Activated T-cell treated with anti-CD3 and anti-CD28 coated beads, Interleukin-2, amount 50 U/mL, for 72 hours (primary cell): ENCODE data around the gene TEX10. TPM values are rescaled to one million over a fixed set of nuclear protein-coding genes. Genes with fewer than 3 reads are reported as not detected.
"Not testable (repeated sequence)": the region's sequence is repeated elsewhere in the genome, so short reads cannot be mapped to it uniquely, and the experiment has no call there.

Source experiments
- ATAC-seq, 2 donors: fragments of 150-1000 bp; cut with Tn5 transposase; replicated peaks in 1 of 2; 2 replicates each; pipeline ENCODE4 v1.10.0; 2021; ENCODE audit warnings: moderate library complexity in 2 of 2, mild to moderate bottlenecking in 1 of 2
- DNase-seq, 2 donors: peaks; one replicate each; pipeline ENCODE4 v3.0.0; 2021 to 2022; ENCODE audit warnings: mixed read lengths in 1 of 2
- H3K27ac Mint-ChIP-seq: one replicate; pipeline ENCODE4 v1.8.0; 2022; ENCODE audit warnings: mild to moderate bottlenecking, moderate library complexity, mixed read lengths
- H3K27me3 Mint-ChIP-seq: one replicate; pipeline ENCODE4 v1.8.0; 2022; ENCODE audit warnings: low read depth, mixed read lengths
- H3K36me3 Mint-ChIP-seq, 2 donors: one replicate each; pipeline ENCODE4 v1.8.0; 2022; ENCODE audit warnings: mixed read lengths in 2 of 2, mild to moderate bottlenecking in 1 of 2; ENCODE audit not compliant: insufficient read depth in 2 of 2
- H3K4me1 Mint-ChIP-seq: one replicate; pipeline ENCODE4 v1.8.0; 2022; ENCODE audit warnings: low read depth, mixed read lengths
- H3K4me3 Mint-ChIP-seq, 2 donors: one replicate each; pipeline ENCODE4 v1.8.0; 2022; ENCODE audit warnings: mild to moderate bottlenecking in 2 of 2, mixed read lengths in 2 of 2, moderate library complexity in 2 of 2
- H3K9me3 Mint-ChIP-seq, 2 donors: one replicate each; pipeline ENCODE4 v1.8.0; 2022; ENCODE audit warnings: mixed read lengths in 2 of 2
- total RNA-seq, 2 donors: library from RNA; stranded (reverse); gene quantifications; one replicate each; pipeline ENCODE4 v1.2.3, GENCODE V29; 2022

The TEX10 gene
- 10 to 100 TPM; 17.9 to 20.4 TPM for total RNA-seq

DNA sequence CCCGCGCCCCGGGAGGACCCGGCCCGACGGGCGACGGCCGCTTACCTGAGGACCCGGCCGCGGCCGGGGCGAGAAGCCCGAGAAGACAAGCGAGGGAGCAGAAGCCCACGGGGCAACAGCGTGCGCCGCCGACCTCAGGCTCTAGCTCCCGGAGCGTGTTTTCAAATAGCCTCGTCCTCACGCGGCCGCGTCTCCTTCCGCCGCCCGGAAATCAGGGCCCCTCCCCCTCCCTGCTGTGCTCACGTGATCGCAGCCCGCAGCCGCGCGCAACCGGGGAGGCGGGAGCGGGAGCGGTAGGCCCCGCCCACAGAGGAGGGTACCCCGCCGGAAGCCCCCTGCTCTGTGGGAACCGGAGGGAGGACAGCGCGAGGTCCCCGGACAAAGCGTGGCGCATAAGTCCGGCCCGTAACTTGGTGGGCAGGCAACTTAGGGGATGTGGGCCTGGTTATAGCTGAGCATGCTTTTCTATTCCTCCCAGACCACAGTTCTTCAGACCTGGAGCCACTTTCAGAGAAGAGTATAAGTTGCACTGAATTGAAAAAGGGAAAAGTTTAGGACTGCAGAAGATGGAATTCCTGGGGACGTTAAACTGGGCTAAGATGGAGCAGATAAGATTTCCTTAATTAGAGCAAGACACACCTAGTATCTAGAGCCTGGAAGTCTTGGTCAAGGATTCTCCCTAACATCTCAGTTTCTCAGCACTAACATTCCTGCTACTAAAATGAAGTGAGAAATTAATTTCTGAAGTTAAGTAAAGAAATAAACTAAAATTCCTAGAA, at the start of gene TEX10:
Gene TEX10, minus strand, starts transcription at position 216 of the 779 bp plus-strand sequence. CDS start 3,579 bp downstream, outside the sequence.
- peaks cover 53% of the 10 kb centered on the region for H3K4me1 Mint-ChIP-seq
- peak within 1 kb of the TSS; percentile 96 to 99 for H3K4me3 Mint-ChIP-seq
- peak within 1 kb of the TSS; percentile 95 for H3K27ac Mint-ChIP-seq
- no peaks in the 10 kb centered on the region for H3K27me3 Mint-ChIP-seq
- peaks cover 0 to 4% of the 10 kb centered on the region in 2 donors for H3K9me3 Mint-ChIP-seq
- H3K36me3 Mint-ChIP-seq, result peaks cover 8% of the 10 kb centered on the region in 2 donors
- ATAC-seq (peak; percentile 91 to 93), DNase-seq (peak; percentile 92 to 95)

- H3K4me1 Mint-ChIP-seq, result no peaks in the 10 kb centered on the region
These were observed 48.3 kb upstream of the TEX10 start for GRCh38 chr9:100401042-100401441.

GRCh38 chr9:100397529-100398266, 45.0 kb upstream of the TEX10 start:
- no peak for ATAC-seq
- no peak overlapping the region for H3K27ac Mint-ChIP-seq
- H3K36me3 Mint-ChIP-seq, result peaks cover 0 to 1% of the 10 kb centered on the region in 2 donors

More at GRCh38 chr9:100401042-100401441, 48.3 kb upstream of the TEX10 start:
- Mint-ChIP-seq H3K27ac (no peak overlapping the region), H3K9me3 (no peaks in the 10 kb centered on the region), H3K4me3 (no peak overlapping the region), H3K27me3 (peaks cover 12% of the 10 kb centered on the region), H3K36me3 (no peaks in the 10 kb centered on the region)
- DNase-seq, result no peak
- ATAC-seq, result no peak

GRCh38 chr9:100396769-100397168, 44.0 kb upstream of the TEX10 start:
- no peak overlapping the region for H3K4me3 Mint-ChIP-seq
- no peak overlapping the region for H3K27ac Mint-ChIP-seq
- no peak for ATAC-seq

More at GRCh38 chr9:100397529-100398266, 45.0 kb upstream of the TEX10 start:
- no peaks in the 10 kb centered on the region for H3K4me1 Mint-ChIP-seq
- H3K27me3 Mint-ChIP-seq, result peaks cover 2% of the 10 kb centered on the region
- H3K9me3 Mint-ChIP-seq, result no peaks in the 10 kb centered on the region
- no peak for DNase-seq
- H3K4me3 Mint-ChIP-seq, result no peak overlapping the region

DNA sequence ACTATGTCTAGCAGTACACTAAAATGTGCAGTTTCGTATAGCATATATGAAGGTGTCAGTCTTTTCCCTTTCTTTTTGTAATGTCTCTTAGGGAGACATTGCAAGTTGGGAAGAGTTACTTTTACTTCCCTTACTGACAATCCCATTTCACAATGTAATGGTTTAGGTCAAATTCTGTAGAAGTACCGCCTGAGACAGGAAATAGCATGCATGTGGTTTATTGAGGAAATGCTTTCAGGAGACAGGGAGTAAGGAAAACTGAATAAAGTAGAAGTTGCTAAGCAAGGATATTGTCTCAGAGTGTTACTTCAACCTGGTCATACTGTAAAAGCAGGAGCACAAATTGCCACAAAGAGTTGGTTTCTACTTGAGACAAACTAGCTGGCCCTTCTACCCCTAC, 42.1 kb upstream of the TEX10 start:
- Mint-ChIP-seq H3K36me3 (peaks cover 0 to 1% of the 10 kb centered on the region in 2 donors), H3K4me3 (no peak overlapping the region), H3K4me1 (no peaks in the 10 kb centered on the region), H3K27ac (no peak overlapping the region), H3K27me3 (no peaks in the 10 kb centered on the region), H3K9me3 (no peaks in the 10 kb centered on the region)
- no peak for DNase-seq
- ATAC-seq, result no peak

More at GRCh38 chr9:100396769-100397168, 44.0 kb upstream of the TEX10 start:
- peaks cover 0 to 1% of the 10 kb centered on the region in 2 donors for H3K36me3 Mint-ChIP-seq
- no peak for DNase-seq
- H3K27me3 Mint-ChIP-seq, result no peaks in the 10 kb centered on the region
- H3K4me1 Mint-ChIP-seq, result no peaks in the 10 kb centered on the region
- H3K9me3 Mint-ChIP-seq, result no peaks in the 10 kb centered on the region

DNA sequence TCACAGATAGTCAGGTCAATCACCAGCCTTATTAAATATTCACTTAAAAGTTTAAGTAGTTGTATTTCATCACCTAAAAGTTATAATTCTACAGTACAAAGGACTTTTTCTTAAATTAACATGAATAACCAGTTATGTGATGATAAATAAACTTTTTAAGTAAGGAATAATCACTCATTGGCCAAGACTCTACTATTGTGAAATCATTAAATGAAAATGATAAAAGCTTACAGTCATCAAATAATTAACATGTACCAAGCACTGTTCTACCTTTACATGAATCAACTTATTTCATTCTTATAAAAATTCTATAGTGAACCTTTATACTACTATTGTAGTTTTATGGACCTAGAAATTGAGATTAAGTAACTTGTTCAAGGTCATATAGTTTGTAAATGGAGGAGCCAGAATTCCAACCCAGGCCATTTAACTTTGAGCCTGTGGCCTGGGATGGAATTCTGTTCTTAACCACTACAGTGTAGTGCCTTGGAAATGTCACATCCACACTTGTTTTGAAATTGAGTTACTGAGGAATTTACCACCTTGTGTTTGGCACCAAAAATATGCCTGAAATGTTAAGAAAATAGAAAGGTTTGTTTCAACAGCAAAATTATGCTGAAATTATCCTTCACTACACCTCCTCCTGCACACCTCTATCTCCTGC, 41.4 kb upstream of the TEX10 start:
- no peaks in the 10 kb centered on the region for H3K9me3 Mint-ChIP-seq
- no peak overlapping the region for H3K4me3 Mint-ChIP-seq
- peaks cover 0 to 1% of the 10 kb centered on the region in 2 donors for H3K36me3 Mint-ChIP-seq
- H3K27me3 Mint-ChIP-seq, result no peaks in the 10 kb centered on the region
- no peak overlapping the region for H3K27ac Mint-ChIP-seq
- H3K4me1 Mint-ChIP-seq, result no peaks in the 10 kb centered on the region
- ATAC-seq (no peak), DNase-seq (no peak)

DNA sequence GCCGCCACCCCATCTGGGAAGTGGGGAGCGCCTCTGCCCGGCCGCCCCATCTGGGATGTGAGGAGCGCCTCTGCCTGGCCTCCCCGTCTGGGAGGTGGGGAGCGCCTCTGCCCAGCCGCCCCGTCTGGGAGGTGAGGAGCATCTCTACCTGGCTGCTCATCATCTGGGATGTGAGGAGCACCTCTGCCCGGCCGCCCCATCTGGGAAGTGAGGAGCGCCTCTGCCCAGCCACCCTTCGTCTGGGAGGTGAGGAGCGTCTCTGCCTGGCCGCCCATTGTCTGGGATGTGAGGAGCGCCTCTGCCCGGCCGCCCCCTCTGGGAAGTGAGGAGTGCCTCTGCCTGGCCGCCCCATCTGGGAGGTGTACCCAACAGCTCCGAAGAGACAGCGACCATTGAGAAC, 40.2 kb upstream of the TEX10 start:
- ATAC-seq, H3K27me3 Mint-ChIP-seq, DNase-seq, H3K4me1 Mint-ChIP-seq, H3K4me3 Mint-ChIP-seq, H3K9me3 Mint-ChIP-seq, H3K27ac Mint-ChIP-seq, H3K36me3 Mint-ChIP-seq: not testable (repeated sequence)

DNA sequence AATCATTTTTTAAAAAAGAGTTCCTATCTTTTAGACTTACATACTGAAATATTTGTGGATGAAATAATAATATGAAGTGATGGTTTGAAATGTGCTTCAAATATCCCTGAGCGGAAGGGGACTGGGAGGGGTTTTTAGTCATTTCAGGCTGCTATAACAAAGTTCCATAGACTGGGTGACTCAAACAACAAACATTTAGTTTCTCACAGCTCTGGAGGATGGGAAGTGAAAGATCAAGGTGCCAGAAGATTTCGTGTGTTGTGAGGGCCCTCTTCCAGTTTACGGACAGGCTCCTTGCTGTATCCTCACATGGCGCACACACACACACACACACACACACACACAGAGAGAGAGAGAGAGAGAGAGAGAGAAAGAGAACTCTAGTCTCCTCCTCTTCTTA, 27.1 kb upstream of the TEX10 start:
- DNase-seq (no peak), ATAC-seq (no peak)
- no peak overlapping the region for H3K4me3 Mint-ChIP-seq
- no peaks in the 10 kb centered on the region for H3K27me3 Mint-ChIP-seq
- H3K27ac Mint-ChIP-seq, result no peak overlapping the region
- H3K4me1 Mint-ChIP-seq, result no peaks in the 10 kb centered on the region
- no peaks in the 10 kb centered on the region for H3K36me3 Mint-ChIP-seq
- H3K9me3 Mint-ChIP-seq, result peaks cover 0 to 3% of the 10 kb centered on the region in 2 donors

DNA sequence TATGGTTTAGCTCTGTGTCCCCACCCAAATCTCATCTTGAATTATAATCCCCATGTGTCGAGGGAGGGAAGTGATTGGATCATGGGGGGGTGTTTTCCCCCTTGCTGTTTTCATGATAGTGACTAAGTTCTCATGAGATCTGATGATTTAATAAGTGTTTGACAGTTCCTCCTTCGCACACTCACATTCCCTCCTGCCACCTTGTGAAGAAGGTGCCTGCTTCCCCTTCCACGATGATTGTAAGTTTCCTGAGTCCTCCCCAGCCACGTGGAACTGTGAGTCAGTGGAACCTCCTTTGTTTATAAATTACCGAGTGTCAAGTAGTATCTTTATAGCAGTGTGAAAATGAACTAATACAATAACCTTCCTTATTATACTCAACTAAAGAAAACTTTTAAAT, 24.3 kb upstream of the TEX10 start:
- DNase-seq, result no peak
- H3K36me3 Mint-ChIP-seq, result no peaks in the 10 kb centered on the region
- ATAC-seq, result no peak
- H3K4me3 Mint-ChIP-seq, result no peak overlapping the region
- no peaks in the 10 kb centered on the region for H3K4me1 Mint-ChIP-seq
- no peaks in the 10 kb centered on the region for H3K27me3 Mint-ChIP-seq
- H3K27ac Mint-ChIP-seq, result no peak overlapping the region
- H3K9me3 Mint-ChIP-seq, result no peaks in the 10 kb centered on the region

DNA sequence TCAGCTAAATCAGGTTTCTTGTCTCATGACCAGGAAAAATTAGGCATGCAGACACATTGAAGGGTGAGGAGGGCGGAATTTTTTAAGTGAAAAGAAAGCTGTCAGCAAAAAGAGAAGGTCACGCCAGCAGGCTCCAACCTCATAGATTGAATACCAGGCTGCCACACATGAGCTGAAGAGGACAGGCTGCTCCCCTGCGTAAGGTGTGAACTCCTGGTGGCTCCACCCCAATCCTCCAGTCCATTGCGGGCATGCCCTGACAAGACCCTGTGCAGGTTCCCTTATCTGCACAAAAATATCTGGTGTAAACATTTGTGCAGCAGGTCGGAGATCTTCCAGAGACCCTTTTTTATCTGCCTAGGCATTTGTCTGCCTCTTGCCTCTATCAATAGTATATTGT, 22.9 kb upstream of the TEX10 start:
- Mint-ChIP-seq H3K4me1 (no peaks in the 10 kb centered on the region), H3K27me3 (no peaks in the 10 kb centered on the region), H3K4me3 (no peak overlapping the region), H3K36me3 (no peaks in the 10 kb centered on the region), H3K9me3 (no peaks in the 10 kb centered on the region), H3K27ac (no peak overlapping the region)
- ATAC-seq, result no peak
- DNase-seq, result no peak

GRCh38 chr9:100372648-100373047, 19.9 kb upstream of the TEX10 start:
- DNase-seq (no peak), ATAC-seq (no peak)
- Mint-ChIP-seq H3K4me3 (no peak overlapping the region), H3K27me3 (no peaks in the 10 kb centered on the region), H3K36me3 (peaks cover 3 to 5% of the 10 kb centered on the region in 2 donors), H3K4me1 (no peaks in the 10 kb centered on the region), H3K27ac (no peak overlapping the region), H3K9me3 (no peaks in the 10 kb centered on the region)

DNA sequence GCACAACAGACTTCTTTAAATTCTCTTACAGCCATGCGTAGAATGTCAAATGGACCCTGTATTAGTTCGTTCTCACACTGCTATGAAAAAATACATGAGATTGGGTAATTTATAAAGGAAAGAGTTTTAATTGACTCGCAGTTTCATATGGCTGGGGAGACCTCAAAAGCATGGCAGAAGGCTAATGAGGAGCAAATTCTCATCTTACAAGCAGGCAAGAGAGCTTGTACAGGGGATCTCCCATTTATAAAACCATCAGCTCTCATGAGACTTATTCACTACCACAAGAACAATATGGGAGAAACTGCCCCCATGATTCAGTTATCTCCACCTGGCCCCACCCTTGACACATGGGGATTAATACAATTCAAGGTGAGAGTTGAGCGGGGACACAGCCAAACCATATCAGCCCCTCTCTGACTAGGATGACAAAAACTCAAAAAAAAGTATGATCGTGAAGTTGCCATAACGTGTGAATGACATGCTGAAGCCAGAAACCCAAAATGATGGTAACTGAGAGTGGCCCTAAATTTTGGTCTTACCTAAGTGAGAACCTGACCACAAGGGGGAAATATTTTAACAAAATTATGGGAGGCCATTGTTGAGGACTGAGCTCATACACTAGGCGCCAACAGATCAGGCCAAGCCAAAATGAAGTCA, 17.5 kb upstream of the TEX10 start:
- Mint-ChIP-seq H3K9me3 (no peaks in the 10 kb centered on the region), H3K36me3 (peaks cover 3 to 5% of the 10 kb centered on the region in 2 donors), H3K4me3 (no peak overlapping the region), H3K27ac (no peak overlapping the region), H3K4me1 (no peaks in the 10 kb centered on the region), H3K27me3 (no peaks in the 10 kb centered on the region)
- ATAC-seq (no peak), DNase-seq (no peak)

DNA sequence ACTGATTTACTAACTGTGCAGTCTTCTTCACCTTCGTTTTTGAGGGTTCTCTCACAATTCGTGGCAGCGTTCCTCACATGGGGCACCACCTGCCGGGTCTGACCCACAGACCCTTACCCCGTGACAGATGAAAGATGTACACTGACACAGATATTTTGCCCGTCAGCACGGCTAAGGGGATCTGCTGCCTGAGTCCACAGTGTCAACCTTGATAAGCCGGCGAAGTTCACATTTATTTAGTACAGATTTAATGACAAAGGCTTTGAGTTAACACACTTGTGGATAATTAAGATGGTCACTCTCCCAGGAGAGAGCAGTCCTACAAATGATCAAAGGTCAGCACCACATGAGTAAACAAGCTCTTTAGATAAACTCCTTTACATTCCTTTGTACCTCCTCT, 15.9 kb upstream of the TEX10 start:
- H3K27me3 Mint-ChIP-seq, result no peaks in the 10 kb centered on the region
- DNase-seq (no peak), ATAC-seq (no peak)
- no peak overlapping the region for H3K4me3 Mint-ChIP-seq
- no peak overlapping the region for H3K27ac Mint-ChIP-seq
- H3K36me3 Mint-ChIP-seq, result peaks cover 3 to 5% of the 10 kb centered on the region in 2 donors
- H3K4me1 Mint-ChIP-seq, result no peaks in the 10 kb centered on the region
- H3K9me3 Mint-ChIP-seq, result no peaks in the 10 kb centered on the region
